ENCODE data around the gene ELP4. TPM values are rescaled to one million over a fixed set of nuclear protein-coding genes. Genes with fewer than 3 reads are reported as not detected.
"Not testable (repeated sequence)": the region's sequence is repeated elsewhere in the genome, so short reads cannot be mapped to it uniquely, and the experiment has no call there.

ELP4 gene
- total RNA-seq, 1 donor from 2014 or later, result 16.0 TPM

GRCh38 chr11:31625868-31626267, 116.3 kb downstream of the ELP4 start:
- intact Hi-C loops (cut with DNase I), result no loop called here

GRCh38 chr11:31628111-31628510, 118.5 kb downstream of the ELP4 start:
- intact Hi-C loops (cut with DNase I), result no loop called here
- no peak for DNase-seq (ENCODE audit: missing footprints)
- ATAC-seq, result no peak

More at GRCh38 chr11:31625868-31626267, 116.3 kb downstream of the ELP4 start:
- no peak for ATAC-seq
- DNase-seq (ENCODE audit: missing footprints), result no peak

- intact Hi-C loops (cut with DNase I), result no loop called here
- ATAC-seq (no peak), DNase-seq (ENCODE audit: missing footprints) (no peak)
Measured at GRCh38 chr11:31636983-31637382, 127.4 kb downstream of the ELP4 start.

- intact Hi-C loops (cut with DNase I), result loop anchor here (5.0 kb wide), 1 partner anchor 317 kb away; no protein-coding TSS in a partner anchor
- no peak for DNase-seq (ENCODE audit: missing footprints)
- no peak for ATAC-seq
Measured at GRCh38 chr11:31640611-31641010, 131.0 kb downstream of the ELP4 start.

- ATAC-seq (no peak), DNase-seq (ENCODE audit: missing footprints) (no peak)
- intact Hi-C loops (cut with DNase I), result loop anchor here (5.0 kb wide), 1 partner anchor 316 kb away; no protein-coding TSS in a partner anchor
Measured at GRCh38 chr11:31641477-31642062, 132.0 kb downstream of the ELP4 start.

GRCh38 chr11:31643857-31644256, 134.3 kb downstream of the ELP4 start:
- no peak for DNase-seq (ENCODE audit: missing footprints)
- intact Hi-C loops (cut with DNase I), result loop anchor here (5.0 kb wide), 1 partner anchor 313 kb away; no protein-coding TSS in a partner anchor
- ATAC-seq, result no peak

GRCh38 chr11:31645747-31646146, 136.2 kb downstream of the ELP4 start:
- ATAC-seq (no peak), DNase-seq (ENCODE audit: missing footprints) (no peak)
- intact Hi-C loops (cut with DNase I), result no loop called here

- no peak for ATAC-seq
- intact Hi-C loops (cut with DNase I), result no loop called here
- DNase-seq (ENCODE audit: missing footprints), result no peak
Measured at GRCh38 chr11:31646216-31646615, 136.6 kb downstream of the ELP4 start.

DNA sequence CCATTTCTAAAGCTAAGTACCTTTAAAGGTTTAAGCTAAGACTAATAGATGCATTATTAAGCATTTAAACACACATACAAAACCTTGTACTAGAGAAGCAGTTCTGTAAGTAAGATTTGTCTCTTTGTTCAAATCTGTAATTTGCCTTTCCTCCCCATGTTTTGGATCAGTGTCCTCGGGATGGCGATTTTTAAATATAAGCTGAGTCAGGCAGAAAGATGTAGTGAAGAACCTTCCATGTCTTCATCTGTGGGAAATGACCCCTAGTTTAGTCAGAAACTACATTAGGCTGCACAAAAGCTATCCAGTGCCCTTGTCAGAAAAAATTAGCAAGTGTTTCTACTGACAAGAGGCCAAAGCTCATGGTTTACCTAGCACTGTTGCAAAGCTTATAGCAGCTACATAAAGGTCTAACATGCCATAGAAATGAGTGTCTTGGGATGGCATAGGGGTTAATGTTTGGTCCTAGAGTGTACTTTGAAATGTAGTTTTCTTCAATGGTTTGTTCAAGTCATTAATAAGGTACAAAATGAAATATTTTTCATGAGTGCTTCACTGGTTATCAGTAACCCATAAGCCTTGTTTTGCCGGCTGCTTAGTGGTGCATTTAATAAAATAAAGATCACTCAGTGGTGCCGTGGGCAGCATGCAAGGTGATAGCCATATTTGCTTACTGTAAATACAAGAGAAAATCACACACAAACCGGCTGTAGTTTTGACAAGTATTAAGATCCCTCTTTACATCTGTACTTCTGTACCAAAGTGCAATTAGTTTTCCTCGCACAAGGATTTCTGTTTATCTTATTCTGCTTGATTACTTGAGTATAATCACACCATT, 139.8 kb downstream of the ELP4 start:
- ATAC-seq, result no peak
- intact Hi-C loops (cut with DNase I), result no loop called here
- no peak for DNase-seq (ENCODE audit: missing footprints)

DNA sequence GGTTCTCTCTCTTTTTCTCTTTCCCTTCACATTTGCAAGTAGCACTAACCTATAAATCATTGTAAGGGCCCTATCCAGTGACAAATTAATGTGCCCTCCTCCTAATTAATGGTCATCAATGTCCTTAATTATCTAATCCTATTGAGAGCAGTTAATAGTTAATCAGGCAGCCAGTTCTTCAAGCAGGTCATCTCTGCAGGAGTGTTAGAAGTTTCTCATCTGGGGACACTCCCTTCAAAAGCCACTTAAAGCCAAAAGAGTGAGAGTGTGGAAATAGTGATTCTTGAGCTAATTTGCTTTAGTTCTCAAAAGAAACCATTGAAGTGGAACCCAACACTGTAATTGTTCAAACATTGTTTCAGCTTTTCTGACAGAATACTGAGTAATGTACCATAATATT, 141.6 kb downstream of the ELP4 start:
- DNase-seq (ENCODE audit: missing footprints) (no peak), ATAC-seq (no peak)
- intact Hi-C loops (cut with DNase I), result no loop called here

DNA sequence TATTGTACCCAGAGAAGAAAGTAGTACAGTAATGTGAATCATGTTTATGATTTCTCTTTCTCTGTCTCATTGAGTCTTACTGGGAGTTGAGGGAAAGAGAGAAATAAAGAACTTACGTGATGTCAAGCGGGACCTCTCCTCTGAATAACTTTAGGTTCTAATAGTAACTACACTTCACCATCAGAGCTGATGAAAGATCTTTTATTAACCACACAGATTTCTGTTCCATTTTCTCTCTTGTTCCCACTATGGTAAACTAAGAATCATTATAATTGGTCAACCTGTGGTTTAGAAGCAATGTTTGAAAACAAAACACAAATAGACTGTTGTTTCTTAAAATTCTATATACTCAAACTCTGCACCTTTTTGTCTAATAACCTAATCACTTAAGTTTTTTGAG, 142.3 kb downstream of the ELP4 start:
- intact Hi-C loops (cut with DNase I), result no loop called here
- DNase-seq (ENCODE audit: missing footprints) (no peak), ATAC-seq (no peak)

DNA sequence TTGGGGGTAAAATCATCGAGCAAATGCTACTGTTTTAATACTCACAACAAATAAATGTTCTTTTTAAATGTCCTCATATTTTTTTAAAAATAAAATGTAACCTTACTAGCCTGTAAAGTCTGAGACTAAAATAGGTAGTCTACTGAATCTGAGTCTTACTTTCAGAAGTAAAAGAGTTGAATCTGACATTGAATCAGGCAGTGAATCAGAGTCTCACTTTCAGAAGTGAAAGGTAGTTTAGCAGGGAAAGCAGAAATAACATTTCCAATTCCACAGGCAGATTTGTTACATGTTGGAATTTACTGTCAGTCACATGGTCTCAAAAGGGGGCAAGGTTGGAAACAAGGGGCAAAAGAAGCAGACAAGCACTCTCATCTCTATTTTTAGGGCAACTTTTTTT, 143.0 kb downstream of the ELP4 start:
- intact Hi-C loops (cut with DNase I), result no loop called here
- ATAC-seq (no peak), DNase-seq (ENCODE audit: missing footprints) (no peak)

GRCh38 chr11:31655483-31655882, 145.9 kb downstream of the ELP4 start:
- DNase-seq (ENCODE audit: missing footprints), result no peak
- intact Hi-C loops (cut with DNase I), result no loop called here
- no peak for ATAC-seq

GRCh38 chr11:31656051-31656450, 146.5 kb downstream of the ELP4 start:
- intact Hi-C loops (cut with DNase I), result no loop called here
- DNase-seq (ENCODE audit: missing footprints) (no peak), ATAC-seq (no peak)

GRCh38 chr11:31657091-31657490, 147.5 kb downstream of the ELP4 start:
- intact Hi-C loops (cut with DNase I), result no loop called here
- ATAC-seq, result no peak
- no peak for DNase-seq (ENCODE audit: missing footprints)

DNA sequence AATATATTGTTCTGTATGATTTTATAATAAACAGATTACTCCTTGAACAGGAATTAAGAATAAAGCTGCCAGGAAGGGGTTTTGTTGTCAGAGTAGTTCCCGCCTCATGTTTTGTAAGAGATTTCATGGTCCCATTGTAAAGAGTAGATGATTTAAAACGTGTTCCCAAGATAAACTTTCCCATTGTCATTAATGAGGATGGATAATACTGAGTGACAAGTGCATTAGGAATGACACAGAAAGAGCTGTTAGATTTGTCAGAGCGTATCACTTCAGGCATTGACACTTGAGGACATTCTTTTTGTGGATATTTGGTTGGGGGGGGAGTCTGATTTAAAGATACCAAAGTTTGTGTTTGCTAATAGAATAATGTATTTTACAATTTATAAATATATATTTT, 154.6 kb downstream of the ELP4 start:
- ATAC-seq, result no peak
- intact Hi-C loops (cut with DNase I), result no loop called here
- no peak for DNase-seq (ENCODE audit: missing footprints)

- intact Hi-C loops (cut with DNase I), result no loop called here
- DNase-seq (ENCODE audit: missing footprints) (no peak), ATAC-seq (no peak)
Measured at GRCh38 chr11:31664954-31665353, 155.4 kb downstream of the ELP4 start.

DNA sequence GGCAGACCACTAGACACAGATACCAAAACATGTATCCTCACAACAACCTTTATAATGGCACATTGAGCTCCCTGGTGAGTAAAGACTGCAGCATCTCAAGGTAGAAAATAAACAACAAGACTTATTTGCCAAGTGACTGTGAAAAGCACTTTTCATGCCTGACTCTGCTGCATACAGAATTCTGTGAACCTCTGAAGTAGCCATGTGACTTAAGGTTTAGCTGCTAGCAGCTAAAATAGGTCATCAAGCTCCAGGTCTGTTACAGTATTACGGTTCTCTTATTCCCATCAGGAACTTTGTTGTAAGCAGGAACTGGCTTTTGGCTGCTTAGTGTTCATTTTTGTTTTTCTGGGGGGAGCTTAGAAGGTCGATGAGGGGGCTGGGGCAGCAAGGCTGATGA, 162.1 kb downstream of the ELP4 start:
- intact Hi-C loops (cut with DNase I), result no loop called here
- no peak for DNase-seq (ENCODE audit: missing footprints)

DNA sequence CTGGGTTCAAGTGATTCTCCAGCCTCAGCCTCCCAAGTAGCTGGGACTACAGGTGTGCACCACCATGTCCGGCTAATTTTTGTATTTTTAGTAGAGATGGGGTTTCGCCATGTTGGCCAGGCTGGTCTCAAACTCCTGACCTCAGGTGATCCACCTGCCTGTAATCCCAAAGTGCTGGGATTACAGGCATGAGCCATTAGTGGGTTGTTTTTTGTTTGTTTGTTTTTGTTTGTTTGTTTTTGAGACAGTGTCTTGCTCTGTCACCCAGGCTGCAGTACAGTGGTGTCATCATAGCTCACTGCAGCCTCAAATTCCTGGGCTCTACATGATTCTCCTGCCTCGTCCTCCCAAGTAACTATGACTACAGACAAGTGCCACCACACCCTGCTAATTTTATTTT, 163.5 kb downstream of the ELP4 start:
- DNase-seq (ENCODE audit: missing footprints); intact Hi-C loops (cut with DNase I); ATAC-seq: not testable (repeated sequence)

More for the DNA sequence above, 162.1 kb downstream of the ELP4 start:
- no peak for ATAC-seq

DNA sequence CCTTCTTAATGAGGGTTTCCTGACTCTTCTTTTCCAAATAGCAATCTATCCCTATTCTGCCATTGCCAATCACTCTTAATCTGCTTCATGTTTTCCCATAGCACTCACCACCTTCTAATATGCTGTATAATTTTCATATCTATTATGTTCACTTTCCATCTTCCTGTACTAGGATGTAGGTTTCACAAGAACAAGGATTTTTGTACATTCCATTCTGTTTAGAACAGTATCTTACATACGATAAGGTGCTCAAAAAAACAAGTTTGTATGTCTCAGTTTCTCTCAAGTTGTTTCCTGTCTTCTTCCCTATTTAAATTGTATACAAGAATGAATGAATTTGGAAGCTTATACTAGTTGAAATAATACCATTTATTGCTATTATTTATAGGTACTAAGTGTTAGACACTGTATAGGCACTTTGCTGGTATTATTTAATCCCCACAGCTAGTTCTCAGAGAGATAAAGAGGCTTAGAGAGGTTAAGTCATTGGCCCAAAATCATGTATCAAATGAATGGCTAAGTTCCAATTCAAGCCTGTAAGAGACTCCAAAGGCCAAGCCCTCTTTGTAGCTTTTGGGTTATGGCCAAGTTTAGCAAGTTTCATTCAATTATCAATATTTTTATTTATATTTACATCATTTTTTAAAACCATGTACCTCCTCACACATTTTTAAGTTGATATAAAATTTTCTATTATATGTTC, 166.9 kb downstream of the ELP4 start:
- ATAC-seq (no peak), DNase-seq (ENCODE audit: missing footprints) (no peak)
- intact Hi-C loops (cut with DNase I), result no loop called here

Measured in Right ventricle myocardium inferior (tissue), 1 donor.